K562 (cell line): Measurements from ENCODE around the gene PCDH9. TPM values are rescaled to one million over a fixed set of nuclear protein-coding genes. Genes with fewer than 3 reads are reported as not detected.

Experiments
- ATAC-seq: fragments of 200-7000 bp; cut with Tn5 transposase; 3 replicates; pipeline ENCODE4 v1.9.1; 2020; ENCODE audit warnings: moderate library complexity
- BruUV-seq: library from RNA; stranded (reverse); fragments of 400-500 nt; replicated peaks from 2 replicates; lab custom pipeline; 2021; lab: Mats Ljungman, UMichigan
- CTCF ChIA-PET: fragments of 300-600 bp; formaldehyde crosslinking; extraction: SDS; loops from one replicate; lab custom pipeline; 2021; ENCODE audit warnings: low intra/inter-chr PET ratio; lab: Yijun Ruan, JAX
- POLR2A ChIA-PET: fragments of 300-600, 350-650 bp; sonication (Branson Sonifier 250); formaldehyde crosslinking; extraction: SDS; loops from one replicate; lab custom pipeline; 2021; ENCODE audit warnings: antibody characterized with exemption, inconsistent platforms; lab: Yijun Ruan, JAX
- DNase-seq, 4 experiments: peaks; one replicate each; pipeline versions ENCODE4 v3.0.0 to v3.0.0-alpha.2; 2011 to 2018; ENCODE audit warnings: low spot score in 3 of 4, mixed read lengths in 3 of 4; ENCODE audit errors: extremely low read depth in 1 of 4
- FAIRE-seq: peaks from 2 replicates; lab custom pipeline; 2011; peaks lifted over from hg19 to GRCh38; lab: Jason Lieb, UNC
- H2AFZ ChIP-seq: 2 replicates; pipeline ENCODE4 v1.6.0; 2011; ENCODE audit warnings: low read depth, low read length, control low read depth, inconsistent platforms
- H3K27ac ChIP-seq: fragments of 200-600 bp; 3 replicates; pipeline ENCODE4 v1.8.0; 2011; ENCODE audit warnings: low read depth, mild to moderate bottlenecking, control low read depth, inconsistent platforms, low read length, moderate library complexity, mixed read lengths; ENCODE audit errors: extremely low read depth
- H3K27me3 ChIP-seq, 2 experiments: fragments of 300-600 bp in 1 of 2; 2 replicates in 1 of 2; 3 replicates in 1 of 2; pipeline versions ENCODE4 v1.6.0 to v1.8.0; 2011; ENCODE audit warnings: inconsistent platforms in 2 of 2, low read length in 2 of 2, mild to moderate bottlenecking in 1 of 2, mixed read lengths in 1 of 2, moderate library complexity in 1 of 2; ENCODE audit not compliant: control insufficient read depth in 2 of 2, insufficient read depth in 2 of 2
- H3K36me3 ChIP-seq: fragments of 300-600 bp; 3 replicates; pipeline ENCODE4 v1.8.0; 2011; ENCODE audit warnings: mild to moderate bottlenecking, low read length, inconsistent platforms; ENCODE audit not compliant: control insufficient read depth, insufficient read depth
- H3K4me1 ChIP-seq, 2 experiments: fragments of 200-600 bp in 1 of 2; replicated peaks in 1 of 2; 2 replicates in 1 of 2; 3 replicates in 1 of 2; pipeline versions ENCODE4 v1.5.1 to v1.8.0; 2011; ENCODE audit warnings: inconsistent platforms in 2 of 2, low read length in 2 of 2, mild to moderate bottlenecking in 1 of 2, mixed read lengths in 1 of 2, moderate library complexity in 1 of 2; ENCODE audit not compliant: control insufficient read depth in 2 of 2, insufficient read depth in 2 of 2
- H3K4me2 ChIP-seq: 2 replicates; pipeline ENCODE4 v1.6.1; 2011; ENCODE audit warnings: low read length, control low read depth, inconsistent platforms, mixed read lengths; ENCODE audit not compliant: insufficient read depth
- H3K4me3 ChIP-seq: fragments of 200-600 bp; sonication (generic), shearing (Covaris generic); 2 replicates; pipeline ENCODE4 v1.5.1; 2016; ENCODE audit warnings: control low read depth, inconsistent platforms
- H3K79me2 ChIP-seq: fragments of 200-600 bp; 3 replicates; pipeline ENCODE4 v1.8.0; 2011; ENCODE audit warnings: low read length, inconsistent platforms; ENCODE audit not compliant: control insufficient read depth, insufficient read depth
- H3K9ac ChIP-seq, 2 experiments: 2 replicates each; pipeline versions ENCODE4 v1.6.0 to v1.6.1; 2011; ENCODE audit warnings: low read depth in 2 of 2, low read length in 2 of 2, control low read depth in 1 of 2, inconsistent platforms in 1 of 2, mild to moderate bottlenecking in 1 of 2, mixed read lengths in 1 of 2; ENCODE audit not compliant: insufficient read depth in 1 of 2
- H3K9me1 ChIP-seq: one replicate; pipeline ENCODE4 v1.6.0; 2011; ENCODE audit warnings: inconsistent platforms, mild to moderate bottlenecking, low read length, moderate library complexity; ENCODE audit not compliant: control insufficient read depth, insufficient read depth
- H3K9me3 ChIP-seq: replicated peaks from 2 replicates; pipeline ENCODE4 v1.5.1; 2011; ENCODE audit warnings: low read depth, low read length, inconsistent platforms; ENCODE audit not compliant: control insufficient read depth, insufficient read depth
- H4K20me1 ChIP-seq: replicated peaks from 2 replicates; pipeline ENCODE4 v1.6.1; 2011; ENCODE audit warnings: low read length, inconsistent platforms, mixed read lengths; ENCODE audit not compliant: control insufficient read depth, insufficient read depth
- HLTF ChIP-seq: fragments of 450-650 bp; IDR thresholded peaks from 2 replicates; pipeline ENCODE4 v1.6.1; 2016
- NFE2L1 ChIP-seq: fragments of 450-650 bp; IDR thresholded peaks from 2 replicates; pipeline ENCODE4 v1.6.1; 2016; ENCODE audit warnings: missing genetic modification characterization, low read depth, mild to moderate bottlenecking, missing compliant biosample characterization, moderate library complexity, borderline replicate concordance
- PTRF ChIP-seq: fragments of 450-650 bp; IDR thresholded peaks from 2 replicates; pipeline ENCODE4 v1.6.1; 2016; ENCODE audit warnings: mild to moderate bottlenecking, missing genetic modification characterization, missing compliant biosample characterization
- TAF1 ChIP-seq: IDR thresholded peaks from 2 replicates; pipeline ENCODE4 v1.6.1; 2011; ENCODE audit warnings: mild to moderate bottlenecking, low read length, moderate library complexity; ENCODE audit not compliant: insufficient read depth, control insufficient read depth, severe bottlenecking; ENCODE audit errors: extremely low read depth
- WHSC1 ChIP-seq: IDR thresholded peaks from one replicate; pipeline ENCODE4 v1.6.1; 2012; ENCODE audit warnings: low read length, control low read depth, inconsistent platforms
- WGBS: fragments of 100-300 bp; shearing (Covaris generic); methylation state at CpG from one replicate; pipeline ENCODE4 v1.1.6; 2016; ENCODE audit warnings: low coverage, mixed read lengths; ENCODE audit not compliant: insufficient coverage; ENCODE audit errors: missing lambda C conversion rate; 5-methylcytosine and 5-hydroxymethylcytosine counted together
- in situ Hi-C: fragments of 300-500 bp; cut with MboI; formaldehyde crosslinking; loops from 4 replicates; pipeline ENCODE4 v1.15.0; 2018; ENCODE audit warnings: inconsistent platforms, mixed read lengths
- intact Hi-C: fragments of 100-400 bp; cut with micrococcal nuclease; formaldehyde crosslinking; loops from 2 replicates; pipeline ENCODE4 v1.14.2; 2022
- polyA plus RNA-seq, 8 experiments: library from polyadenylated mRNA; depleted of rRNA in 4 of 8; stranded (reverse) in 5 of 8; unstranded in 3 of 8; fragments of >200 nt; fragmentation: Nextera tagmentation in 2 of 8; fragmentation: Illumina TruSeq in 1 of 8; extraction: Ambion mirVana in 2 of 8; extraction: Trizol in 1 of 8; gene quantifications; 2 replicates each; pipeline versions ENCODE4 v1.2.1 to v1.2.3, GENCODE V29; 2011 to 2014; ENCODE audit warnings: inconsistent platforms in 1 of 8, missing spikeins in 1 of 8
- total RNA-seq, 7 experiments: library from RNA; depleted of rRNA in 6 of 7; stranded (reverse); fragments of >200 nt in 6 of 7; fragmentation: Illumina TruSeq in 2 of 7; extraction: Trizol in 2 of 7; gene quantifications; 2 replicates each; pipeline versions ENCODE4 v1.2.1 to v1.2.3, GENCODE V29; 2011 to 2021; ENCODE audit warnings: low replicate concordance in 1 of 7
- TF ChIP-seq, protein P1 (sequence below): sonication (generic); formaldehyde crosslinking; IDR thresholded peaks from 2 replicates; pipeline ENCODE4 v1.8.0; 2023; ENCODE audit warnings: missing genetic modification reagents, mild to moderate bottlenecking, borderline replicate concordance

Gene PCDH9
- total and polyA plus RNA-seq, 9 of the 15 experiments (the other 6 are each of a cell fraction or from before 2014, with no cell fraction given): 1.1 to 6.7 (median 4.9) TPM

DNA sequence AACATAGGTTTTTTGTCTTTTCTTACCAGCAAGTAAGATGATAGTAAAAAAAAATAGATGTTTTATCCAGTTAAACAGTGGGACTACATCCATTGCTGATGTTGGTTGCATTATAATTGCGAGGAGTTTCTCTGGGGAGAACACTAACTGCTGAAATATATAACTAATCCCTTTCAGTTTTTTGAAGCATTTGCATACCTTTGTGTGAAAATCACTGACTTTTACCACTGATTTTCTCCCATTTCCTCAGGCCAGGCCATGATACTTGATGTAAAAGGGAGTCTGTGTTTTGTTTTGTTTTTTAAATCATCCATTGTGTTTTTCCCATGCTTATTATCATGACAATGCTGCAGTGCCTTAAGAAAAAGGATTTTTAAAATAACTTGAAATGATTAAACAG lies 699.5 kb downstream of the PCDH9 start:
- no peak overlapping the region for H3K27ac ChIP-seq
- no peaks in the 10 kb centered on the region for H3K79me2 ChIP-seq
- no TSS peak for BruUV-seq
- H3K9me3 ChIP-seq: no peaks in the 10 kb centered on the region
- no peaks in the 10 kb centered on the region for H3K4me1 ChIP-seq
- H3K36me3 ChIP-seq: no peaks in the 10 kb centered on the region
- H3K27me3 ChIP-seq: no peaks in the 10 kb centered on the region
- intact Hi-C loops: no loop called here
- WGBS: 73% methylated on average over 1 of the region's 1 CpG
- in situ Hi-C loops: no loop called here
- DNase-seq: no peak
- H3K4me2 ChIP-seq: no peak overlapping the region
- H3K4me3 ChIP-seq: no peak overlapping the region
- FAIRE-seq: no peak
- ChIA-PET CTCF (no interaction called here), POLR2A (no interaction called here)
- ATAC-seq: no peak
- no peak overlapping the region for H2AFZ ChIP-seq
- no peak overlapping the region for H3K9ac ChIP-seq
- TF ChIP-seq WHSC1 (no peak), NFE2L1 (tag) (no peak), HLTF (no peak), TAF1 (no peak), PTRF (tag) (no peak)
- TF ChIP-seq, protein P1, sequence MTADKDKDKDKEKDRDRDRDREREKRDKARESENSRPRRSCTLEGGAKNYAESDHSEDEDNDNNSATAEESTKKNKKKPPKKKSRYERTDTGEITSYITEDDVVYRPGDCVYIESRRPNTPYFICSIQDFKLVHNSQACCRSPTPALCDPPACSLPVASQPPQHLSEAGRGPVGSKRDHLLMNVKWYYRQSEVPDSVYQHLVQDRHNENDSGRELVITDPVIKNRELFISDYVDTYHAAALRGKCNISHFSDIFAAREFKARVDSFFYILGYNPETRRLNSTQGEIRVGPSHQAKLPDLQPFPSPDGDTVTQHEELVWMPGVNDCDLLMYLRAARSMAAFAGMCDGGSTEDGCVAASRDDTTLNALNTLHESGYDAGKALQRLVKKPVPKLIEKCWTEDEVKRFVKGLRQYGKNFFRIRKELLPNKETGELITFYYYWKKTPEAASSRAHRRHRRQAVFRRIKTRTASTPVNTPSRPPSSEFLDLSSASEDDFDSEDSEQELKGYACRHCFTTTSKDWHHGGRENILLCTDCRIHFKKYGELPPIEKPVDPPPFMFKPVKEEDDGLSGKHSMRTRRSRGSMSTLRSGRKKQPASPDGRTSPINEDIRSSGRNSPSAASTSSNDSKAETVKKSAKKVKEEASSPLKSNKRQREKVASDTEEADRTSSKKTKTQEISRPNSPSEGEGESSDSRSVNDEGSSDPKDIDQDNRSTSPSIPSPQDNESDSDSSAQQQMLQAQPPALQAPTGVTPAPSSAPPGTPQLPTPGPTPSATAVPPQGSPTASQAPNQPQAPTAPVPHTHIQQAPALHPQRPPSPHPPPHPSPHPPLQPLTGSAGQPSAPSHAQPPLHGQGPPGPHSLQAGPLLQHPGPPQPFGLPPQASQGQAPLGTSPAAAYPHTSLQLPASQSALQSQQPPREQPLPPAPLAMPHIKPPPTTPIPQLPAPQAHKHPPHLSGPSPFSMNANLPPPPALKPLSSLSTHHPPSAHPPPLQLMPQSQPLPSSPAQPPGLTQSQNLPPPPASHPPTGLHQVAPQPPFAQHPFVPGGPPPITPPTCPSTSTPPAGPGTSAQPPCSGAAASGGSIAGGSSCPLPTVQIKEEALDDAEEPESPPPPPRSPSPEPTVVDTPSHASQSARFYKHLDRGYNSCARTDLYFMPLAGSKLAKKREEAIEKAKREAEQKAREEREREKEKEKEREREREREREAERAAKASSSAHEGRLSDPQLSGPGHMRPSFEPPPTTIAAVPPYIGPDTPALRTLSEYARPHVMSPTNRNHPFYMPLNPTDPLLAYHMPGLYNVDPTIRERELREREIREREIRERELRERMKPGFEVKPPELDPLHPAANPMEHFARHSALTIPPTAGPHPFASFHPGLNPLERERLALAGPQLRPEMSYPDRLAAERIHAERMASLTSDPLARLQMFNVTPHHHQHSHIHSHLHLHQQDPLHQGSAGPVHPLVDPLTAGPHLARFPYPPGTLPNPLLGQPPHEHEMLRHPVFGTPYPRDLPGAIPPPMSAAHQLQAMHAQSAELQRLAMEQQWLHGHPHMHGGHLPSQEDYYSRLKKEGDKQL: no peak
- no peaks in the 10 kb centered on the region for H3K9me1 ChIP-seq
- H4K20me1 ChIP-seq: no peaks in the 10 kb centered on the region
